Stimulated activated CD8-positive, alpha-beta memory T cell treated with anti-CD3 and anti-CD28 coated beads, Interleukin-15, amount 100 ng/mL, for 4 hours (primary cell): Measurements from ENCODE around the gene CACNA2D4.

Experiments used
- DNase-seq, 2 donors: peaks; one replicate each; pipeline ENCODE4 v3.0.0-alpha.2; 2020; ENCODE audit warnings: low read depth in 2 of 2

Gene CACNA2D4

DNA sequence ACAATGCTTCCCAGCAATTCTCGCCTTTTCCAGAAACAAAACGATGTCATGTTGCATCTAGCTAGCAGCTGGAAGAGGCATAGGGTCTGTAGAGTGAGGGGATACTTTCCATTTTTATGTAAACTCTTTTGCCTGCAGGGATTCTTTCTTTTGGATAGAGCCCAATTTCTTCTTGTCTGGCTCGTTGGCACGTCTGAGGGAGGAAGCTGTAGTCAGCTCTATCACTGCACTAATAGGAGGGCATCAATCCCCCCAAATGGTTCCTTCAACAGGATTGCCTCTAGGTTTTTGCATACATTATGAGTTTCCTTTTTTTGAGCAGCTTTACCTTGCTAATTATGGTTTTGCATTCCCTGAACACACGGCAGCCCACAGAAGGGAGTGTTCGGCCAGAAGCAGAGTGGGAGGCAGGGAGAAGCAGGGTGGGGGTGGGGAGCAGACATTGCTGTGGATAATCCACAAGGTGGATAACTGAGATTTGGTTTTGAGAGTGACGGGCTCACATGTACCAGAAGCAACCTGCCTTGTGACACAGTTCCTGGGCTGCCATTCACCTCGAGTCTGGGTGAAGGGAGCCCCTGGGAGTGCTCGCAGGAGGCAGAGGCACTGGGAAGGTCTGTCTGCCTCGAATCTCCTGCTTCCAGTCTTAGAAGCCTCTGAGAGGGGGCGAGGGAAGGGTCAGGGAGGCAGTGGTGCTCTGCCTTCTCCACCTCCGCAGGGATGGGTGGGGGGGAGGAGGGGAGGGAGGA, 73.6 kb downstream of the CACNA2D4 start:
- DNase-seq, result no peak

- DNase-seq, result no peak
Observed at GRCh38 chr12:1844223-1844622, 74.2 kb downstream of the CACNA2D4 start.

DNA sequence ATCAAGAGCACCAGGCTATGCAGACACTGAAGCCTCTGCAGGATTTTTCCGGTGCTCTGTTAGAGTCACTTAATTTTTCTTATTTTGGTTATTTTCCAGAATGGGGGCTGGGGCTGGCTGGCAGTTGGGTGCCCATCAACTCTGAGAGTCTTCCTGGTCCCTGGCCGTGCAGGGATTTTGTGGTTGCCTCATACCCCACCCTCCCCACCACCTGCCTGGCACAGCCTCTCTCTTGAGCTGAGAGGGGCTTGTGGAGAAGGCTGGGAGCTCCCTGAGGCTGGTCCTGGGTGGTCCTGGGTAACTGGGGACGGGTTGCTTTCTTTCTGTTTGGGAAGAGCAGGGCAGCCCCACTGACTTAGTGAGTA, 74.8 kb downstream of the CACNA2D4 start:
- DNase-seq, result no peak

- DNase-seq, result no peak
Observed at GRCh38 chr12:1842905-1843640, 75.4 kb downstream of the CACNA2D4 start.

DNA sequence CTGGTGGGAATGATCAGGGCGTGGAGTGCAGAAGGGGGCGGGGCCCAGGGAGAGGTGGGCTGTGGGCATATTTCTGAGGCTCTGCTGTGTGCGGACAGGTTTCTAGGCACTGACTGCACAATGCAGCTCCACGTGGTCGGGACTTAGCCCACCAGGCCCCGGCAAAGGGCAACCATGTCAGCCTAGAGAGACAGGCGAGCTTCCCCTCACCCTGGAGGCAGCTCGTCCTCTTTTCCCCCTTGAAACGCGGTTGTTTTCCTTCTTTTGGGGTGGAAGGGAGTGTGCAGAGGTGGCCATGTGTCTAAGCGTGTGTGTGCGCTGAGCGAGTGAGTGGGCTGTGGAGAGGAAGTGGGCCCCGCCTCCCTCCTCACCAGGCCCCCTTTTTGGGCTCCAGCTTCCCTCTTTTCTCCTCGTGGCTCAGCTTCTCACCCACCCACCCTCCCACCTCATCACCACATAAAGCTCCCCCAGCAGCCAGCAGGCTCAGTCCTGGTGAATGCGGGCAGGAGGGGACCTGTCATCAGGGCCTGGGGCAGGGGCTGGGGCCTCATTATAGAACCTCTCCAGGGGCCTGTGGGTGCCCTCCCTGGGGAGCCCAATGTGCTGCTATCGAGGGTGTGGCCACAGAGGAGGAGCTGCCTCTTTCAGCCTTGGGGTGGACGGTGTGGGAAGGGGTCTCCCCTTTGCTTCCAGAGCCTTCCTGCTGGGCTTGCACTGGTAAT, 76.1 kb downstream of the CACNA2D4 start:
- no peak for DNase-seq

- DNase-seq, result no peak
Observed at GRCh38 chr12:1841586-1842182, 76.8 kb downstream of the CACNA2D4 start.

DNA sequence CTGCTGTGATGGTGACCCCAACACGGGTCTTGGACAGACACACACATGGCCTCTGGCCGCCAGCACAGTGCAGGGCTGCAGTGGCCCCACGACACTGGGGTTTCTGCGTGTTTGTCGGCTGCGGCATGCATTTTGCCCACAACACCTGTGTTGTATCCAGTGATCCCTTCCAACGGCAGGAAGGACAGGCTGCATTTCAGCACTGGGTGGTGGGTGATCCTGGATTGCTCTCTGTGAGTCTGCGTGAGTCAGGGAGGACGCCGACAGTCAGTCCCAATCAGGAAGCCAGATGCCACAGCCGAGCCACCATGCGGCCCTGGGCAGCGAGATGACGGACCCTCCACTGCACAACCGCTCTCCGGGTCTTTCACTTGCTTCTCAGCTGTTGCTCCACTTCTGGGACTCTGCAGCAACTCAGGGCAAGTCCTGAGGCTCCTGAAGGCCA, 77.4 kb downstream of the CACNA2D4 start:
- no peak for DNase-seq

DNA sequence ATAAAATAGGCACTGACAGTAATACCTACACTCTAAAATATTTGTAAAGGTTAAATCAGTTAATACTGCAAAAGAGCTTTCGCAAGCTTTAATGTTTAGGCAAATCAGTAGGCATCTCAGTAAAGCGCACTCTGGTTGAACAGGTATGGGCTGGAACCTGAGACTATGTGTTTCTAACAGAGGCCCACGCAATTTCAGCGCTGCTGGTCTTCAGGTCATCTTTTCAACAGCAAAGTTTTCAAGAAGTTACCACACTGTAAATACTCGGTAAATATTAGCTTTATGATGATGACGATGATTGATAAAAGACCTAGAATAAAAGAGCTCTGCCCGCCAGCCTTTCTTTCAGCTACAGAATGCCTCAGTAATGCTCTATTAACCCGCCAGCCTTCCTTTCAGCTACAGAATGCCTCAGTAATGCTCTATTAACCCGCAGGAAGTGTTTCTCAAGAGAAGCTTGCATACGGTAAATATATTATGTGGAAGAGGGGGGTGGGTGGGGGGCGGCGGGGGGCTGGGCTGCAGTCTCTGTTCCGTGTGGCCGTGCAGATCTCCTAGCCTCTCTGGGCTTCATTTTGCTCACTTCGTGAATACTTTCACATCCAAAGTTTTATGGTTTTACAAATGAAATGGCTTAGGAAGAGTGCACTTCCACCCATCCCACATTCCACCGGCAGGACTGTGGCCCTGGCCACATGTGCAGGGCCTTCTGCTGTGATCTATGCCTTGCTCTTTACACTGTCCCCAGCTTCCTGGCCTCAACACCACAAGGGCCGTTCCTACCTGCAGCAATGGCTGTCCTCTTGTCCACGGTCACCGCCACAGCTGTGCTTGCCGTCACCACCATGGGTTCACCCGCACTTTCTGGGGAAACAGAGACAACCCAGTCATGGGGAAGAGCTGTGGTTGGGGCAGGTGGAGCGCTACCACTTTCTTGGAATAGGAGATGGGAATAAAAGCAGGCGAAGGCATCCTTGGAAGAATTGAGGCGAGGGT, 78.2 kb downstream of the CACNA2D4 start:
- DNase-seq, result no peak

- no peak for DNase-seq
Observed at GRCh38 chr12:1839464-1839863, 79.0 kb downstream of the CACNA2D4 start.

GRCh38 chr12:1838994-1839365, 79.5 kb downstream of the CACNA2D4 start:
- DNase-seq, result no peak

DNA sequence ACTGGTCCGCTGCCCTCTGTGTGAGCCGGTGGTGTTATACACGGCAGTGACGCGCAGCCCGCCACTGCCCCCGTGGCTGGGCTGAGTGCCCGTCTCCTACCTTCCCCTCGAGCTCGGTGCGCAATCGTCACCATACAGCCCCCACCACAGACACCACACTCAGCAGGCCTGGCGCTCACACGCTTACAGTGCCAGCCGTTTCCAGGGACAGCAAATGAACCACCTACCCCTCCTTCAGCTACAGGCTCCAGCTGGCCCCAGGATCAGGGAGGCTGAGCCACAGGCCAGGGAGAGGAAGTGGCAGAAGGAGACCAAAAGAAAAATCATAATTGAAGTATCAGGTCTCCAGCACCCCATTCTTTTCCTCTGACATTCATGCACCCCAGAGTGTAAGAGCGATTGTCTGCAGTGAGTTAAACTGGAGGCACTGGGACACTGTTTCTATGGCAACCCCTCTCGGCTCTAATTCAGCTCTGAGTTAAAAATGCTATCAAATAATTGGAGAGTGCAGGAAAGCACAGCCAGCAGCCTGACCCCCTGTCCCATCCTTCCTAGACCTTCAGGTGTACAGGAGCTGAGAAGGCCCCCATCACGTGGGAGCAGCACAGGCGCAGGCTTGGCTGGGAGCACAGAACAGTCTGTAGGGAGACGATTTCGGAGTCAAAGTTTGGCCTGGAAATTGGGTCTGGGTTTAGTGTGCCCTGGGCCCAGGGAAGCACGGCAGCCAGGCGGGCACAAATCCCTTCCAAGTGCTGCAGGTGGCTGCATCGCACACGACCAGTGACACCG, 80.1 kb downstream of the CACNA2D4 start:
- DNase-seq, result no peak

- no peak for DNase-seq
Observed at GRCh38 chr12:1837541-1838204, 80.8 kb downstream of the CACNA2D4 start.

DNA sequence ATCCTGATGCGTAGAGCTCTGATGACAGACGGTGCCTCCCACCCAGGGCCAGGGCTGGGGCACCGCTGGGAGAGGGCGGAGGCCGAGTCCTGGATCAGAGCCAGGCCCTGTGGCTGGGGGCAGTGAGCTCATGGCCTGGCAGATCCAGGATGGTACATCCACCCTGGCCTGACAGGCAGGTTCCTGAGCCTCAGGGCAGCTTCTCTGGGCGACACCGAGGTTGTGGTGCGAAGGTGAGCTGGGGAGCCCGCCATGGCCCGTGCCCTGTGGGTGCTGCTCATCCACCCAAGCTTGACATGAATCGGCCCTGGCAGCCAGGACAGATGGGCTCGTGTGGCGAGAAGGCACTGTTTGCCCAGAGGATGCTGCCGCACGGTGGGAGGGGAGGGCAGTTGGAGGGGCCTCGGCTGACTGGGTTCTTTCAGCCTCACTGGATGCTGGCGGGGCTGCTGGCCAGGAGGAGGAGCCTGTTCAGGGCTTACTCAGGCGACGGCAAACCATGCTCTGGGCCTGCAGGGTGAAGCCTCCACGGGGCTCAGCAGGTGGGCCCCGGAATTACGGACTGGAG, 81.5 kb downstream of the CACNA2D4 start:
- no peak for DNase-seq

DNA sequence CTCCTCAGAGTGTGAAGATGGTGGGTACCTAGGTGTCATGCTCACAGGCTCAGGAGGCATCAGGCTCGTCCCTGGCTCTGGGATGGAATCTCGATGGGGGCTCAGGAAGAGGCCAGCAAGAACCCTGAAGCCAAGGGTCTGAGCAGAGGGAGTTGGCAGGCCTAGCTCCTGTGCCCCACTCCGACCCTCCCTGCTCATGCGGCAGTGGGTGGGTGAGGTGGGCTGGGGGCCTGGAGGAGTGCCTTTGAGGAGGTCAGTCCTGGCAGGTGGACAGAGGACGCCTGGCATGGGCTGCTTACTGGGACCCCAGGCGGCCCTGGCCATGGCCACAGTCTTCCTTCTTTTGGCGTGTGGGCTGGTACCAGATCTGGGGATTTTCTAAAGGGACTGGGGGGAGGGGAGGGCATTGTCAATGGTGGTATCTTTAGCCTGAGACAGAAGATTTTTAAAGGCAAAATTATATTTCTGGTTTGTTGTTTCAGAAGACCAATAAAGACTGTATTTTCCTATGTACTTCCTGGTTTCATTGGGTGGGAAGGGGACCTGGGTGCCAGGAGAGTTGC, 82.1 kb downstream of the CACNA2D4 start:
- no peak for DNase-seq

- DNase-seq, result no peak
Observed at GRCh38 chr12:1835211-1836131, 83.0 kb downstream of the CACNA2D4 start.

DNA sequence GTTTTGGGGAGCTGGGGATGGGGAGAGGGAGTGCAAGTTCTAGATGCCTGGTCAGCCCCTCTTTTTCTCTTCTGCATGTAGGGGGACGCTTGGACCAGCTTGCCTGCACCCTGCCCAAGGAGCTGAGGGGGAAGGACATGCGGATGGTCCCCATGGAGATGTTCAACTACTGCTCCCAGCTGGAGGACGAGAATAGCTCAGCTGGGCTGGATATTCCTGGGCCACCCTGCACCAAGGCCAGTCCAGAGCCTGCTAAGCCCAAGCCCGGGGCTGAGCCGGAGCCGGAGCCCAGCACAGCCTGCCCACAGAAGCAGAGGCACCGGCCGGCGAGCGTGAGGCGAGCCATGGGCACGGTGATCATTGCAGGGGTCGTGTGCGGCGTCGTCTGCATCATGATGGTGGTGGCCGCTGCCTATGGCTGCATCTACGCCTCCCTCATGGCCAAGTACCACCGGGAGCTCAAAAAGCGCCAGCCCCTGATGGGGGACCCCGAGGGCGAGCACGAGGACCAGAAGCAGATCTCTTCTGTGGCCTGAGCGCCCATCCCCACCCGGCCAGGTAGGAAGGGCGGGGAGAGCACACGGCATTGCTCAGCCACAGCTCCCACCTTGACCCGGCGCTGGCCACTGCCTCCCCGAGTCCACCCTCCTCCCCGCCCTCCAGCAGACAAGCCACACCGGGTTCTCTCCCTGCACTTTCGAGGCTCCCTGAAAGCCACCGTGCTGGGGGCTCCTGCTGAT, 84.1 kb downstream of the CACNA2D4 start:
- DNase-seq, result no peak

- DNase-seq, result no peak
Observed at GRCh38 chr12:1833596-1834028, 84.8 kb downstream of the CACNA2D4 start.
